Lung (tissue), 13 donors: ENCODE measurements around the gene TLCD1. TPM values are rescaled to one million over a fixed set of nuclear protein-coding genes. Genes with fewer than 3 reads are reported as not detected.

ENCODE experiments used
- ATAC-seq: fragments of 200-7000 bp; cut with Tn5 transposase; one replicate; pipeline ENCODE4 v1.9.1; 2020; ENCODE audit warnings: moderate number of reproducible peaks; ENCODE audit not compliant: insufficient read depth, low FRiP score
- DNase-seq, 3 donors: peaks; one replicate each; pipeline ENCODE4 v3.0.0-alpha.2; 2013 to 2017
- H3K27ac ChIP-seq, 2 donors: one replicate each; pipeline ENCODE4 v1.5.1; 2013; ENCODE audit warnings: mild to moderate bottlenecking in 2 of 2, moderate library complexity in 2 of 2, control low read depth in 1 of 2, inconsistent platforms in 1 of 2, low read depth in 1 of 2, low read length in 1 of 2
- H3K27me3 ChIP-seq, 3 donors: one replicate each; pipeline ENCODE4 v1.5.1; 2013; ENCODE audit warnings: low read length in 2 of 3; ENCODE audit not compliant: control insufficient read depth in 3 of 3, insufficient read depth in 3 of 3
- H3K36me3 ChIP-seq, 4 donors: one replicate each; pipeline ENCODE4 v1.5.1; 2013; ENCODE audit warnings: low read length in 4 of 4, mild to moderate bottlenecking in 1 of 4, moderate library complexity in 1 of 4; ENCODE audit not compliant: control insufficient read depth in 4 of 4, insufficient read depth in 4 of 4
- H3K4me1 ChIP-seq, 5 donors: one replicate each; pipeline ENCODE4 v1.5.1; 2013; ENCODE audit warnings: low read length in 5 of 5, mild to moderate bottlenecking in 2 of 5, moderate library complexity in 1 of 5; ENCODE audit not compliant: control insufficient read depth in 5 of 5, insufficient read depth in 5 of 5
- H3K4me3 ChIP-seq: one replicate; pipeline ENCODE4 v1.5.1; 2013; ENCODE audit warnings: mild to moderate bottlenecking, control low read depth, moderate library complexity
- H3K9ac ChIP-seq, 2 donors: one replicate each; pipeline ENCODE4 v1.5.1; 2013; ENCODE audit warnings: low read length in 2 of 2, control low read depth in 1 of 2; ENCODE audit not compliant: insufficient read depth in 1 of 2
- H3K9me3 ChIP-seq, 4 donors: one replicate each; pipeline ENCODE4 v1.5.1; 2013; ENCODE audit warnings: low read length in 3 of 4, mild to moderate bottlenecking in 1 of 4, moderate library complexity in 1 of 4; ENCODE audit not compliant: control insufficient read depth in 4 of 4, insufficient read depth in 3 of 4
- WGBS, 2 donors: extraction: QIAGEN DNeasy Blood & Tissue Kit; methylation state at CpG; one replicate each; pipeline ENCODE4 v1.1.7; 2013; 5-methylcytosine and 5-hydroxymethylcytosine counted together
- polyA plus RNA-seq, 2 donors: library from polyadenylated mRNA; stranded (reverse); fragments of 200-250 nt; gene quantifications; one replicate each; pipeline ENCODE4 v1.2.1, GENCODE V29; 2013
- small RNA-seq: library from RNA; depleted of rRNA; stranded (forward); fragments of <200 nt; gene quantifications from one replicate; pipeline ENCODE3, GENCODE V24; 2014; ENCODE audit warnings: low replicate concordance
- total RNA-seq, 2 donors: library from RNA; depleted of rRNA in 1 of 2; stranded (reverse); fragments of >200 nt in 1 of 2; gene quantifications; one replicate each; pipeline ENCODE4 v1.2.1, GENCODE V29; 2014 to 2021
- TF ChIP-seq, protein P1 (sequence below): IDR thresholded peaks from 2 replicates; pipeline ENCODE4 v1.5.1; 2012; ENCODE audit warnings: mild to moderate bottlenecking; ENCODE audit errors: control extremely low read depth, extremely low read depth
- donor health status: control.
- donor health status: control.
- donor health status: Bipolar disorder and iron deficiency.
- donor health status: healthy.
- donor health status: DM: yes; HTN: yes; CAD: no.

The TLCD1 gene
- total and polyA plus RNA-seq, 4 donors = 3.8 to 42.0 (median 28.7) TPM

DNA sequence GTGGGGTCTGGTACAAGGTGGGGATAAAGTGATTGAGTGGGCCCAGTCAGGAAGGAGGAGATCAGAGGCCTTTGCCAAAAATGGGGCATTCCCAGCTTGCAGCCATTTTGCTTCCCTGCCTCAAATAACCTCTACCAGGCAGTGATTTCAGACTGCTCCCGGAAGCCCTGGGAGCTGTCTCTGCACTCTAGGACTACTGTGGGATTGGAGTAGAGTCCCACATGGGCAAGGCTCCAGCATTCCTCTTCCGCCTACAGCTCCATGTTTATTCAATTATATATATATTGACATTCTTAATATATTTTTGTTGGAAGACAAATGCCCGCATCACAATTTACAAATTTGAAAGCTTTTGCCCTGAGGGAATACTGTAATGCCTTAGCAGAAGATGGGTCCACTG lies 50.5 kb downstream of the TLCD1 start:
- Histone ChIP-seq H3K9ac (no peak overlapping the region), H3K27me3 (no peaks in the 10 kb centered on the region), H3K9me3 (no peaks in the 10 kb centered on the region), H3K36me3 (peaks cover 58 to 71% (median 64%) of the 10 kb centered on the region in 4 donors), H3K4me1 (no peaks in the 10 kb centered on the region), H3K4me3 (no peak overlapping the region), H3K27ac (no peak overlapping the region)
- ATAC-seq = no peak
- no peak for DNase-seq
- TF ChIP-seq, protein P1, sequence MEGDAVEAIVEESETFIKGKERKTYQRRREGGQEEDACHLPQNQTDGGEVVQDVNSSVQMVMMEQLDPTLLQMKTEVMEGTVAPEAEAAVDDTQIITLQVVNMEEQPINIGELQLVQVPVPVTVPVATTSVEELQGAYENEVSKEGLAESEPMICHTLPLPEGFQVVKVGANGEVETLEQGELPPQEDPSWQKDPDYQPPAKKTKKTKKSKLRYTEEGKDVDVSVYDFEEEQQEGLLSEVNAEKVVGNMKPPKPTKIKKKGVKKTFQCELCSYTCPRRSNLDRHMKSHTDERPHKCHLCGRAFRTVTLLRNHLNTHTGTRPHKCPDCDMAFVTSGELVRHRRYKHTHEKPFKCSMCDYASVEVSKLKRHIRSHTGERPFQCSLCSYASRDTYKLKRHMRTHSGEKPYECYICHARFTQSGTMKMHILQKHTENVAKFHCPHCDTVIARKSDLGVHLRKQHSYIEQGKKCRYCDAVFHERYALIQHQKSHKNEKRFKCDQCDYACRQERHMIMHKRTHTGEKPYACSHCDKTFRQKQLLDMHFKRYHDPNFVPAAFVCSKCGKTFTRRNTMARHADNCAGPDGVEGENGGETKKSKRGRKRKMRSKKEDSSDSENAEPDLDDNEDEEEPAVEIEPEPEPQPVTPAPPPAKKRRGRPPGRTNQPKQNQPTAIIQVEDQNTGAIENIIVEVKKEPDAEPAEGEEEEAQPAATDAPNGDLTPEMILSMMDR = no peak
- 87 to 98% methylated on average over 3 of the region's 3 CpGs for WGBS, 2 donors

Small RNA genes lying within 50 kb of the gene (small RNA-seq; reads per million reads assigned to genes)
- gene SNORD42A (not detected), gene SNORD42B (not detected), gene SNORD4A (not detected), gene SNORD4B (not detected)

Other genes starting within 250 kb of the TLCD1 start
- gene FOXN1, start 219.9 kb downstream of the TLCD1 start, total RNA-seq = under 1 TPM in 1 of 2 donors, not detected in 1; 0.25 TPM
- gene FOXN1, start 219.9 kb downstream of the TLCD1 start, polyA plus RNA-seq = under 1 TPM; 0.13 to 0.18 TPM
- 10 to 100 TPM; 29.2 to 34.2 TPM for gene UNC119, start 173.6 kb downstream of the TLCD1 start, total RNA-seq
- gene UNC119, start 173.6 kb downstream of the TLCD1 start, polyA plus RNA-seq = 10 to 100 TPM; 19.0 to 40.0 TPM
- 10 to 100 TPM; 43.2 to 71.3 TPM for gene PIGS, start 154.7 kb downstream of the TLCD1 start, total RNA-seq
- gene PIGS, start 154.7 kb downstream of the TLCD1 start, polyA plus RNA-seq = 10 to 100 TPM in 1 of 2 donors, 1 to 10 TPM in 1; 10.0 to 71.9 TPM
- 10 to 100 TPM; 21.0 to 40.3 TPM for gene ALDOC, start 149.3 kb downstream of the TLCD1 start, total RNA-seq
- 10 to 100 TPM; 15.5 to 52.5 TPM for gene ALDOC, start 149.3 kb downstream of the TLCD1 start, polyA plus RNA-seq
- 10 to 100 TPM; 10.5 to 15.0 TPM for gene SPAG5, start 127.2 kb downstream of the TLCD1 start, total RNA-seq
- gene SPAG5, start 127.2 kb downstream of the TLCD1 start, polyA plus RNA-seq = 1 to 10 TPM; 6.3 to 9.9 TPM
- gene RSKR, start 112.0 kb downstream of the TLCD1 start, total RNA-seq = 10 to 100 TPM; 12.2 to 14.3 TPM
- 1 to 10 TPM; 3.9 to 5.5 TPM for gene RSKR, start 112.0 kb downstream of the TLCD1 start, polyA plus RNA-seq
- 100 to 1,000 TPM in 1 of 2 donors, 10 to 100 TPM in 1; 81.3 to 147 TPM for gene BLTP2, start 81.1 kb downstream of the TLCD1 start, total RNA-seq
- gene BLTP2, start 81.1 kb downstream of the TLCD1 start, polyA plus RNA-seq = 10 to 100 TPM; 23.4 to 46.4 TPM
- 10 to 100 TPM; 45.1 to 51.9 TPM for gene SDF2, start 64.3 kb downstream of the TLCD1 start, total RNA-seq
- gene SDF2, start 64.3 kb downstream of the TLCD1 start, polyA plus RNA-seq = 10 to 100 TPM; 36.5 to 73.3 TPM
- gene SUPT6H, start 64.0 kb downstream of the TLCD1 start, total RNA-seq = 10 to 100 TPM; 64.8 to 96.4 TPM
- 10 to 100 TPM; 27.5 to 32.4 TPM for gene SUPT6H, start 64.0 kb downstream of the TLCD1 start, polyA plus RNA-seq
- 1 to 10 TPM; 2.1 to 3.7 TPM for gene PROCA1, start 14.3 kb downstream of the TLCD1 start, total RNA-seq
- 1 to 10 TPM; 1.2 to 3.4 TPM for gene PROCA1, start 14.3 kb downstream of the TLCD1 start, polyA plus RNA-seq
- gene RAB34, start 8.4 kb downstream of the TLCD1 start, total RNA-seq = 10 to 100 TPM; 77.8 to 91.8 TPM
- gene RAB34, start 8.4 kb downstream of the TLCD1 start, polyA plus RNA-seq = 100 to 1,000 TPM; 103 TPM
- 1,000 to 10,000 TPM in 1 of 2 donors, 100 to 1,000 TPM in 1; 528 to 1,109 TPM for gene RPL23A, start 6.2 kb downstream of the TLCD1 start, total RNA-seq
- 1,000 to 10,000 TPM in 1 of 2 donors, 100 to 1,000 TPM in 1; 955 to 1,200 TPM for gene RPL23A, start 6.2 kb downstream of the TLCD1 start, polyA plus RNA-seq
- 10 to 100 TPM in 1 of 2 donors, 1 to 10 TPM in 1; 5.7 to 14.7 TPM for gene NEK8, start 2.6 kb upstream of the TLCD1 start, total RNA-seq
- gene NEK8, start 2.6 kb upstream of the TLCD1 start, polyA plus RNA-seq = 1 to 10 TPM; 5.1 to 9.2 TPM
- gene TRAF4, start 17.8 kb upstream of the TLCD1 start, total RNA-seq = 10 to 100 TPM; 35.7 to 92.4 TPM
- 10 to 100 TPM; 51.9 to 56.3 TPM for gene TRAF4, start 17.8 kb upstream of the TLCD1 start, polyA plus RNA-seq
- gene FAM222B, start 116.6 kb upstream of the TLCD1 start, total RNA-seq = 10 to 100 TPM in 1 of 2 donors, 1 to 10 TPM in 1; 8.3 to 17.7 TPM
- 1 to 10 TPM; 8.8 to 9.5 TPM for gene FAM222B, start 116.6 kb upstream of the TLCD1 start, polyA plus RNA-seq
- gene ERAL1, start 128.8 kb upstream of the TLCD1 start, total RNA-seq = 10 to 100 TPM; 28.4 to 39.3 TPM
- gene ERAL1, start 128.8 kb upstream of the TLCD1 start, polyA plus RNA-seq = 10 to 100 TPM; 36.8 to 37.0 TPM
- gene FLOT2, start 171.5 kb upstream of the TLCD1 start, total RNA-seq = 100 to 1,000 TPM in 1 of 2 donors, 10 to 100 TPM in 1; 46.2 to 168 TPM
- 100 to 1,000 TPM in 1 of 2 donors, 10 to 100 TPM in 1; 73.6 to 226 TPM for gene FLOT2, start 171.5 kb upstream of the TLCD1 start, polyA plus RNA-seq
- 10 to 100 TPM; 10.5 to 14.2 TPM for gene DHRS13, start 176.8 kb upstream of the TLCD1 start, total RNA-seq
- 10 to 100 TPM; 20.6 to 29.9 TPM for gene DHRS13, start 176.8 kb upstream of the TLCD1 start, polyA plus RNA-seq
- 10 to 100 TPM; 51.5 to 59.1 TPM for gene PHF12, start 225.3 kb upstream of the TLCD1 start, total RNA-seq
- 10 to 100 TPM; 12.6 to 23.1 TPM for gene PHF12, start 225.3 kb upstream of the TLCD1 start, polyA plus RNA-seq